GM10266 (cell line): Measurements from ENCODE around the gene STON2.
"Not testable (repeated sequence)": the region's sequence is repeated elsewhere in the genome, so short reads cannot be mapped to it uniquely, and the experiment has no call there.

Source experiments
- DNase-seq: peaks from one replicate; pipeline ENCODE4 v3.0.0; 2012; ENCODE audit errors: extremely low spot score
- CTCF ChIP-seq: IDR thresholded peaks from 2 replicates; pipeline ENCODE4 v1.5.1; 2012; ENCODE audit warnings: mild to moderate bottlenecking, low read depth; ENCODE audit not compliant: control insufficient read depth, insufficient read depth; ENCODE audit errors: missing control alignments

STON2 gene

GRCh38 chr14:81236138-81236537 lies 164.0 kb downstream of the STON2 start:
- no peak for DNase-seq
- TF ChIP-seq CTCF: no peak

GRCh38 chr14:81235096-81235495 lies 165.0 kb downstream of the STON2 start:
- no peak for TF ChIP-seq CTCF
- peak; percentile 78 for DNase-seq

GRCh38 chr14:81234278-81234677 lies 165.8 kb downstream of the STON2 start:
- no peak for DNase-seq
- no peak for TF ChIP-seq CTCF

- TF ChIP-seq CTCF: no peak
- no peak for DNase-seq
These were observed 166.5 kb downstream of the STON2 start for GRCh38 chr14:81233615-81234014.

GRCh38 chr14:81231540-81231939 lies 168.6 kb downstream of the STON2 start:
- TF ChIP-seq CTCF: no peak
- no peak for DNase-seq

- TF ChIP-seq CTCF: no peak
These were observed 175.9 kb downstream of the STON2 start for GRCh38 chr14:81224222-81224621.

GRCh38 chr14:81223788-81224187 lies 176.3 kb downstream of the STON2 start:
- DNase-seq: not testable (repeated sequence)

More at GRCh38 chr14:81224222-81224621, 175.9 kb downstream of the STON2 start:
- no peak for DNase-seq

GRCh38 chr14:81222691-81223090 lies 177.4 kb downstream of the STON2 start:
- no peak for DNase-seq
- no peak for TF ChIP-seq CTCF
